ENCODE data around the gene CGNL1.

Gene CGNL1

GRCh38 chr15:57353317-57353804 lies 22.9 kb upstream of the CGNL1 start:
- no peak for DNase-seq (ENCODE audit: low read depth in 1 of 2, low spot score in 1 of 2)

GRCh38 chr15:57354436-57355123 lies 21.7 kb upstream of the CGNL1 start:
- no peak for DNase-seq (ENCODE audit: low read depth in 1 of 2, low spot score in 1 of 2)

DNA sequence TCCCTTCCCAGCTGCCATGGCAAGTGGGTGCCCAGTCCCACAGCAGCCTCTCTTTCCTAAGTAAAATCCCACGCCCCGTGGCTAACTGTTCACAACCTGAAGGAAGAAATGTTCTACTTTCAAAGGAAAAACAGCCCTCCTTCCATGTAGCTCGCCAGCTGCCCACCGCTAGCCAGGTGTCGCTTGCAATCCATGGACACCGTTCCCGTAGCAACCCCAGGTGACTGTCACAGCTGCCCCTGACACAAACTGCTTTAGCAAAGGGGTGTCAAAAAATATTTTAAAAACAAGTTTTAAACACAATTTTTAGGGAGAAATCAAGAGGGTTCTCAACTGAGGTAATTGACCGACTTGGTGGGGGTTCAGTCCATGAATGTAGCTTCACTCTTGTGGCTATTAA lies 21.0 kb upstream of the CGNL1 start:
- DNase-seq (ENCODE audit: low read depth in 1 of 2, low spot score in 1 of 2) = no peak

GRCh38 chr15:57356178-57356577 lies 20.1 kb upstream of the CGNL1 start:
- DNase-seq (ENCODE audit: low read depth in 1 of 2, low spot score in 1 of 2) = no peak

GRCh38 chr15:57356636-57357035 lies 19.7 kb upstream of the CGNL1 start:
- DNase-seq (ENCODE audit: low read depth in 1 of 2, low spot score in 1 of 2) = no peak

DNA sequence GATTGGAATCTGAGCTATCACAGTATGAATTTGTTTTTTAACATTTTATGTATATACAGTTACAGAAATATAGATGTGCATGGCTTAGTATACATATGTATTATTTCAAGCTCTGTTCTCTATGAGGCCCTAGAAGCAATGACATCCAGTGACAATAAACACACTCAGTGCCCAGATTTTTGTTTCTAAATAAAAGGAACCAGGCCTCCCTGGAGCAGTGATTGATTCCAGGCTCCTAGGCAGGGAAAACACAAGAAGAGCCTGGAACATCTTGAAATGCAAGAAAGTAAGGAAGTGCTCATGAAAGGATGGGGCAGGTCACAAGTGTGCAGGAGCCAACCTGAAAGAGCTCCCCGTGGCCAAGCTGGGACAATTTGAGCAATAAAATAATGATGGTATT lies 18.5 kb upstream of the CGNL1 start:
- no peak for DNase-seq (ENCODE audit: low read depth in 1 of 2, low spot score in 1 of 2)

DNA sequence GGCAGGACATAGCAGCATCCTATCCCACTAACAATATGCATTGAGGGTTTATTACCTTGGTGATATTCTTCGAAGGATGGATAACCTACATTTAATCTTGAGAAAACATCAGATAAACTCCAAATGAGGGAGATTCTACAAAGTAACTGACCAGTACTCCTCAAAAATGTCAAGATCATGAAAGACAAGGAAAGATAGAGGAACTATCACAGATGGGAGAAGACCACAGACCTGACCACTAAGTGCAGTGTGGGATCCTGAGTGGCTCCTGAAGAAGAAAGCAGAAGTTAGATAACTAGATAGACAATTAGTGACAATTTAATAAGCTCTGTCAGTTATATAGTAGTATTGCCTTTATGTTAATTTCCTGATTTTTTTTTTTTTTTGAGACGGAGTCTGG lies 17.7 kb upstream of the CGNL1 start:
- no peak for DNase-seq (ENCODE audit: low read depth in 1 of 2, low spot score in 1 of 2)

DNA sequence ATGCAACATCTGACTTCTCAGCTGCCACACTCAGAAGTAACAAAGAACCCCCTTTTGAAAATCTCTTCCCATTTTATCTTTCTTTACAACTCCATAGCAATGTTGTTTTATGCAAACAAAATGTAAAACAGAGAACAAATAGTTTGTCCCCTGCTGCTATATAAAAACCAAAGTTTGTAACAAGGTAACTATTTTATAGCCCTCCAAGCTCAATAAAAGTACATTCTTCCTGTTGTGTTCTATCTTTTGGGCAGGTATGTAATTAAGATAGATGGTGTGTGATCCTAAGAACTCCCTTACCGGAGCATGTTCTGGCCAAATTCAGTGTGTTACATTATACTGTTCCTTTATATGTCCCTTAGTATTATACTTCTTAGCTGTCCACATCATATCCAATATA lies 12.6 kb upstream of the CGNL1 start:
- DNase-seq (ENCODE audit: low read depth in 1 of 2, low spot score in 1 of 2) = no peak

GRCh38 chr15:57364282-57365007 lies 11.9 kb upstream of the CGNL1 start:
- no peak for DNase-seq (ENCODE audit: low read depth in 1 of 2, low spot score in 1 of 2)

- DNase-seq (ENCODE audit: low read depth in 1 of 2, low spot score in 1 of 2) = no peak
These were observed 8.7 kb upstream of the CGNL1 start for GRCh38 chr15:57367556-57367955.

- DNase-seq (ENCODE audit: low read depth in 1 of 2, low spot score in 1 of 2) = no peak
These were observed 5.4 kb upstream of the CGNL1 start for GRCh38 chr15:57370929-57371328.

GRCh38 chr15:57373251-57373881 lies 2.9 kb upstream of the CGNL1 start:
- DNase-seq (ENCODE audit: low read depth in 1 of 2, low spot score in 1 of 2) = no peak

DNA sequence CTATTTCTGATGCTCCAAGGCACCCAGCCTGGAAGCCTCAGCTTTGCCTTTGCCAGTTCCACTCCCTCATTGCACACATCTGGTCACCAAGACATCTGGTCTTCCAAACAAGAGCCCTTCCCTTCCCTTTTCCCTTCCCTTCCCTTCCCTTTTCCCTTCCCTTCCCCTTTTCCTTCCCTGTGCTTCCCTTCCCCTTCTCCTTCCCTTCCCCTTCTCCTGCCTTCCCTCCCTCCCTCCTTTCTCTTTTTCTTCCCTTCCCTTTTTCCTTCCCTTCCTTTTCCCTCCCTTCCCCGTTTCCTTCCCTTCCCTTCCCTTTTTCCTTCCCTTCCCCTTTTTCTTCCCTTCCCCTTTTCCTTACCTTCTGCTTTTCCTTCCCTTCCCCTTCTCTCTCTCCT lies 2.4 kb upstream of the CGNL1 start:
- no peak for DNase-seq (ENCODE audit: low read depth in 1 of 2, low spot score in 1 of 2)

DNA sequence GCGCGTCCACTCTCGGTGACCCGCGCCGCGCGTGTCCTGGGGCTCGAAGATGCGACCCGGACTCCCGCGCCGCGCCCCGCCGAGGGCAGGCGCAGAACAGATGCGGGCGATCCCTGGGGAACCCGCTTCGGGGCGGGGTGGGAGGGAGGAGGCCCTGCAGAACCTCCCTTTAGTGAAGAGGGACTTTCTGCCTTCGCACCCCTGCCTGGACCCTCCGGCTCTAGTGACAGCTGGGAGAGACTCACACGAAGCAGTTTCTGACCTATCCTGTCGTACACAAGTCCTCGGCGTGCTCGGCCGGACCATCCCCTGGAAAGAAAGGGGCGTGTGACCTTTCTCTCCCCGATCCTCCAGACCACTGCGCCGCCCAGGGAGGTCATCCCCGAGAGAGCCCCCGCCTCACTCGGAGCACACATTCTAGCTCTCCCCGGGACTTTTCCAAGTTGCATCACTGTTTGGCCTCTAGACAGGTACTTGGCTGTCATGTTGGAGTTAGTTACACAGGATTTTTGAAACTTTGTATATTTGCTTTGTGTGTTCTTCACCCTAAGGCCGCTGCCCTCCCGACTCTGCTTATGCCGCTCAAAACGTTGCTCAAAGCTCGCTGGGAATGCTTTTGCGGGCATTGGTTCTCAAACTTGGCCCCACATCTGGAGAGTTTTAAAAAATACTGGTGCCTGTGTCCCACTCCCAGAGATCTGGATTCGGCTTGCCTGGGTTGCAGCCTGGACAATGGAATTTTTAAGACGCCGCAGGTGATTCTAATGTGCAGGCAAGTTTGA lies 582 bp downstream of the CGNL1 start:
- DNase-seq (ENCODE audit: low read depth in 1 of 2, low spot score in 1 of 2) = no peak

DNA sequence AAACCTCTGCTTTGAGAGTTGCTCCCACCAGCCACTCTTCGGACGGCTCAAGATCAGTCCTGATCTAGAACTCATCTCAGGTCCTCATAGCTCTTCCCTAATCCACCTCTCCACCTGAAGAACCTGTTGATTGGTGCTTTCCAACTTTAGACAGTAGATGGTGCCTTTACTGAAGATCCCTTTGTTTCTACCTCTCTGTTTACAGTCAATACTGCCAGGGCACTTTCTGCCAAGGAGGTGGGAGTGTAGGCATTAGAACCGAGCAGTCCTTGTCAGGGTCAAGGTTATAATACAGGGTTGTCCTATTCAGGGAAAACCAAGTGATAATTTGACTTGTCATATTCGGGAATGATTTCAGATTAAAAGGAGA lies 1.2 kb downstream of the CGNL1 start:
- no peak for DNase-seq (ENCODE audit: low read depth in 1 of 2, low spot score in 1 of 2)

DNA sequence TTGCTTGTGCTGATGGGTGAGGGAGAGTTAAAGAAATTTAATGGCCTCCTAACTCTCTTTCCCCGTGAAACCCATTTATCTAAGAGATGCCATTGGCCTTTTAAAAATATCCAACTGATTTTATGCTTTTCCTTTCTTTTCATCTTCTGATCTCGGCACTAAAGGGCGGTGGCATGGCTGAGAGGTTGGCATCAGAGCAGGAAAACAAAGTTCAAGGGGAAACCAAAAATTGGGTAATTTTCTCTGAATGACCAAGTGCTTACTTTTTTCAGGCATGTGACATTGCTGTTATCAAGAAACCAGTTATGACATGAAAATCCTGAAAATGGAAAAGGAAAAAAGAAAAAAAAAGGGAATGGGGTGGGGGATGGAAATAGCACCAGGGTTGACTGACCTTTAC lies 3.2 kb downstream of the CGNL1 start:
- no peak for DNase-seq (ENCODE audit: low read depth in 1 of 2, low spot score in 1 of 2)

DNA sequence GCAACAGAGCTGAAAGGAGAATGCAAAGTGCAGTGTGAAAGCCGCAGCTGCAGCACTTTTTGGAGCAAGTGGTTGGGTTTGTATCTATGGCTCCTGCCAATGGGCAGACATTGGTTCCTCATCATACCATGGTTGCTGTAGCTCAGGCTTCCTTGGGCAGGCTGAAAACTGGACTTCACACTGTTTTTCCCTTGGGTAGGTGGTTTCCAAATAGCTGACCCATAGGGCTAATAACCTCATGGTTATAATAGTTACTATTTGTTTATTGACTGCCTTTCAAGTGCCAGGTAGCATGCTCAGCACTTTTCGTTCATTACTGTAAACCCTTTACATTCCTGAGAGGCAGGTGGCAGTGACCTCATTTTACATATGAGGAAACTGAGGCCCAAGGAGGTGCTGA lies 4.5 kb downstream of the CGNL1 start:
- DNase-seq (ENCODE audit: low read depth in 1 of 2, low spot score in 1 of 2) = no peak

GRCh38 chr15:57382215-57382614 lies 5.9 kb downstream of the CGNL1 start:
- no peak for DNase-seq (ENCODE audit: low read depth in 1 of 2, low spot score in 1 of 2)

- DNase-seq (ENCODE audit: low read depth in 1 of 2, low spot score in 1 of 2) = no peak
These were observed 6.7 kb downstream of the CGNL1 start for GRCh38 chr15:57382969-57383368.

GRCh38 chr15:57384024-57384423 lies 7.7 kb downstream of the CGNL1 start:
- no peak for DNase-seq (ENCODE audit: low read depth in 1 of 2, low spot score in 1 of 2)

- DNase-seq (ENCODE audit: low read depth in 1 of 2, low spot score in 1 of 2) = no peak
These were observed 8.5 kb downstream of the CGNL1 start for GRCh38 chr15:57384816-57385215.
